ENCODE results near the gene VPS16. TPM values are rescaled to one million over a fixed set of nuclear protein-coding genes. Genes with fewer than 3 reads are reported as not detected.

The VPS16 gene
- polyA plus RNA-seq, 1 donor (not counting 4 experiments of a cell fraction or from before 2014, with no cell fraction given): 22.7 TPM

GRCh38 chr20:2839732-2840137, 810 bp upstream of the VPS16 start:
- Histone ChIP-seq H3K79me2 (ENCODE audit: control insufficient read depth, insufficient read depth, low read length) (no peaks in the 10 kb centered on the region), H3K4me3 (ENCODE audit: control insufficient read depth in 2 of 3, extremely low read depth in 1 of 3, insufficient read depth in 2 of 3, low read depth in 1 of 3, low read length in 3 of 3) (peak overlapping the region; percentile 29 to 85 (median 75)), H3K9me3 (ENCODE audit: control insufficient read depth, low read depth, low read length) (no peaks in the 10 kb centered on the region), H3K9ac (ENCODE audit: control insufficient read depth, extremely low read depth, insufficient read depth, low read length) (peak overlapping the region; percentile 81), H2AFZ (ENCODE audit: control insufficient read depth, low read length) (peak overlapping the region; percentile 97), H3K27ac (ENCODE audit: control insufficient read depth, insufficient read depth, low read length) (no peak overlapping the region), H3K9me1 (ENCODE audit: control insufficient read depth, extremely low read depth, insufficient read depth, low read length) (no peaks in the 10 kb centered on the region), H3K4me1 (ENCODE audit: control insufficient read depth, extremely low read depth, insufficient read depth, low read length) (peaks cover 6% of the 10 kb centered on the region), H3K36me3 (ENCODE audit: control insufficient read depth in 2 of 2, extremely low read depth in 1 of 2, insufficient read depth in 2 of 2, low read length in 2 of 2) (no peaks in the 10 kb centered on the region), H4K20me1 (ENCODE audit: control insufficient read depth, extremely low read depth, insufficient read depth, low read length) (no peaks in the 10 kb centered on the region), H3K27me3 (ENCODE audit: control insufficient read depth, extremely low read depth, insufficient read depth, low read length) (no peaks in the 10 kb centered on the region), H3K4me2 (ENCODE audit: control insufficient read depth, extremely low read depth, insufficient read depth, low read depth, low read length) (peak overlapping the region; percentile 78)
- no peak for FAIRE-seq
- TF ChIP-seq EZH2 (IDR thresholded peaks at IDR 0.05; ENCODE audit: low read length) (no peak), CTCF (optimal IDR thresholded peaks at IDR 0.05 in 1 of 3, IDR thresholded peaks at IDR 0.05 in 1 of 3, conservative IDR thresholded peaks at IDR 0.05 in 1 of 3; ENCODE audit: extremely low read depth in 1 of 3, insufficient read depth in 2 of 3, low read length in 3 of 3) (no peak)
- no peak for DNase-seq (ENCODE audit: low read depth, low spot score)
- dilution Hi-C loops (cut with MboI; ENCODE audit: extremely low pct_ligation_motif_present, low sequenced_read_pairs): no loop called here

GRCh38 chr20:2840967-2841531, 504 bp downstream of the VPS16 start:
- DNase-seq (ENCODE audit: low read depth, low spot score) (no peak), FAIRE-seq (no peak)
- Histone ChIP-seq H3K4me2 (ENCODE audit: control insufficient read depth, extremely low read depth, insufficient read depth, low read depth, low read length) (peak overlapping the region; percentile 87), H3K9me3 (ENCODE audit: control insufficient read depth, low read depth, low read length) (no peaks in the 10 kb centered on the region), H3K4me3 (ENCODE audit: control insufficient read depth in 2 of 3, extremely low read depth in 1 of 3, insufficient read depth in 2 of 3, low read depth in 1 of 3, low read length in 3 of 3) (peak overlapping the region; percentile 74 to 85 (median 75)), H3K27ac (ENCODE audit: control insufficient read depth, insufficient read depth, low read length) (peak overlapping the region; percentile 17), H3K79me2 (ENCODE audit: control insufficient read depth, insufficient read depth, low read length) (no peaks in the 10 kb centered on the region), H3K4me1 (ENCODE audit: control insufficient read depth, extremely low read depth, insufficient read depth, low read length) (peaks cover 6% of the 10 kb centered on the region), H3K36me3 (ENCODE audit: control insufficient read depth in 2 of 2, extremely low read depth in 1 of 2, insufficient read depth in 2 of 2, low read length in 2 of 2) (no peaks in the 10 kb centered on the region), H3K27me3 (ENCODE audit: control insufficient read depth, extremely low read depth, insufficient read depth, low read length) (no peaks in the 10 kb centered on the region), H4K20me1 (ENCODE audit: control insufficient read depth, extremely low read depth, insufficient read depth, low read length) (no peaks in the 10 kb centered on the region), H3K9me1 (ENCODE audit: control insufficient read depth, extremely low read depth, insufficient read depth, low read length) (peaks cover 2% of the 10 kb centered on the region), H3K9ac (ENCODE audit: control insufficient read depth, extremely low read depth, insufficient read depth, low read length) (peak overlapping the region; percentile 81), H2AFZ (ENCODE audit: control insufficient read depth, low read length) (peak overlapping the region; percentile 97)
- no peak for TF ChIP-seq EZH2 (IDR thresholded peaks at IDR 0.05; ENCODE audit: low read length)
- TF ChIP-seq CTCF (optimal IDR thresholded peaks at IDR 0.05 in 1 of 3, IDR thresholded peaks at IDR 0.05 in 1 of 3, conservative IDR thresholded peaks at IDR 0.05 in 1 of 3; ENCODE audit: extremely low read depth in 1 of 3, insufficient read depth in 2 of 3, low read length in 3 of 3): no peak
- dilution Hi-C loops (cut with MboI; ENCODE audit: extremely low pct_ligation_motif_present, low sequenced_read_pairs): no loop called here

All from keratinocyte (primary cell).